GM19372 (cell line): Measurements from ENCODE around the gene LARP4B.

Experiments
- ATAC-seq: cut with Tn5 transposase; IDR thresholded peaks from one replicate; pipeline ENCODE4 v1.9.1; 2021; ENCODE audit warnings: mild to moderate bottlenecking, low read depth, moderate library complexity; ENCODE audit not compliant: unreplicated experiment

Gene LARP4B

DNA sequence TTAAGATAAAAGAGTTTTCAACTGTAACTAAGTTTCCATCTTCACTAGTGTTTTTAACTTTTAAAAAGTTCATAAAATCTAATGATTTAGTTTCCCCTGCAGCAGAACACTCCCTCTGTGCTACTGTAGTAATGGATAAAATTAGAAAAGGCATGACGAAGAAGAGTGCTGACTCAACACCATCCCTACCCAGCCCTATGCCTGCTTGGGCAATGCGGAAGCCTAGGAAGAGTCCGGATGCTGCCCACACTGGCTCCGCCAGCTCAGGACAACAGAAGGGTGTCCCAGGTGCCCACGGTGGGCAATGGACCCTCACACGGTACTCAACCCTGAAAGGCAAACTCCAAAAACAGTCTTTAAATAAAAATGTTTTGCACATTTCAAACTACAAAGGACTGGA, 118.2 kb downstream of the LARP4B start:
- ATAC-seq, result no peak

DNA sequence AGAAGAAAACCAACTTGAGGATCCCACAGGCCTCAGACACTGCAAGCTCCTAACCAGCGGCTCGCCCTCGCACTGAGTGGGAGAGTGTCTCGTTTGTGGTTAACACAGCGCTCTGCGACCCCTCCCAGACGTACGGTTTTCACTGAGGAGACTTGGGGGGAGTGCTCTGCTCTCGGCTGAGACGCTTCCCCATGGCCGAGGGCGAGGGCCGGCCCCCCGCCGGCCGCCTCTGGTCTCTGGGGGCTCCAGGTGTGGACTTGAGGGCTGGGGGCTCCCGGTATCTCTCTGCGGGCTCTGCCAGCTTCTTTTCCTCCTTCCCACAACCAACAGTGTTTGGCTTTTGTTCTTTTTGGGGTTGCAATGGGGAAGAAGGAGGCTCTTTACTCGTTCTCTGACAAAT, 118.7 kb downstream of the LARP4B start:
- no peak for ATAC-seq

DNA sequence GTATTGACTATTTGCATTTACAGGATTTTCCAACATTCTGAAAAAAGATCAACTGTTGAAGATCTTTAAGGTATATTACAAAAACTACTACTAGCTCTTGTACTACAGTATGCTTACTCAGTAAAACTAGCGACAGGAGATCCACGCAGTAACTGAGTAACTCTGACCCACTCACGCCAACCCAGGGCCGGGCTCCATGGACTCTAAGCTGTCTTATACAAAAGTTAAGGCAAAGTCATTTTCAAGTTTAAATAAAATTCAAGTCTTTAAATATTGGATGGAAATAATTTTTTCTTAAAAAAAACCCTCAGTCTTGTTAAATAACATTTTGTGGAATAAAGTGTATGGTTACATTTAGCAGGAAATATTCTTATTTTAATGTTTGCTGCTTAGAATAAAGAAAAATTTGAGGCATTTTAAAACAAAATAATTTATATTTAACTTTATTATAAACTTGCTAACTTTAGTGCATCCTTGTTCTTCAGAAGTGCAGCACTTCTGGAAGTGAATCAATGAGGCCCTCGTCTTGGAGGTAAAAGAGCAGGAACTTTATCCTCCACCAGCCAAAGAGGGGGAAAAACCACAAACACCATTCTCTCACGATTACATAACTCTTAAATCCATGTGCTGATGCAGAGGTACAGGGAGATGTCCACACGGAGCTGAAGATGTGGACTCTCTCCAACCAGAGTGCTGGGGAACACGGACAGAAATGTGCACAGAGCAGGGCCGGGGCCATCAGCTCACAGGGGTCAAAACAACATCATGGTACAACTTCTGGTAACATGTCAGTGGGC, 119.9 kb downstream of the LARP4B start:
- ATAC-seq, result no peak

DNA sequence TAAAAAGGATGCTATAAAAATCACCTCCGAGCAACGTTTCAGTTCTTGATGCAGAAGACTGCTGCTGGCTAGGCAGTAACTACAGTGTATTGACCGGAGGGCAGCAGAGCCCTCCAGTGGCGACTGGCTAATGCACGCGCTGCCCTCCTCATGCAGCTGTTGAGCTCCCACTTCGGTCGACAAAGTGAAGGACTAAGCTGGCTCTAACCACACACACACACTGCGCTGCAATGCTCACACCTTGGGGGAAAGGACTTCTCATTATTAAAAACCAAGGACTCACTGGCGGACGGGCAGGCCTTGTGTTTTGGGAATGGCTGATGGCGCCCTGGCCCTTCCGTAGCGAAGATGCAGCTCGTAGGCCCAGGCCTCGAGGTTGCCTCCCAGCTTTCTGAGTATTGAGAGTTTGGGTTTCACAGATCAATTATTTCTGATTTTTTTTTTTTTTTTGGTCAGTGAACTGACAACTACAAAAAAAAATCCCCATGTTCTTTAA, 121.1 kb downstream of the LARP4B start:
- no peak for ATAC-seq

DNA sequence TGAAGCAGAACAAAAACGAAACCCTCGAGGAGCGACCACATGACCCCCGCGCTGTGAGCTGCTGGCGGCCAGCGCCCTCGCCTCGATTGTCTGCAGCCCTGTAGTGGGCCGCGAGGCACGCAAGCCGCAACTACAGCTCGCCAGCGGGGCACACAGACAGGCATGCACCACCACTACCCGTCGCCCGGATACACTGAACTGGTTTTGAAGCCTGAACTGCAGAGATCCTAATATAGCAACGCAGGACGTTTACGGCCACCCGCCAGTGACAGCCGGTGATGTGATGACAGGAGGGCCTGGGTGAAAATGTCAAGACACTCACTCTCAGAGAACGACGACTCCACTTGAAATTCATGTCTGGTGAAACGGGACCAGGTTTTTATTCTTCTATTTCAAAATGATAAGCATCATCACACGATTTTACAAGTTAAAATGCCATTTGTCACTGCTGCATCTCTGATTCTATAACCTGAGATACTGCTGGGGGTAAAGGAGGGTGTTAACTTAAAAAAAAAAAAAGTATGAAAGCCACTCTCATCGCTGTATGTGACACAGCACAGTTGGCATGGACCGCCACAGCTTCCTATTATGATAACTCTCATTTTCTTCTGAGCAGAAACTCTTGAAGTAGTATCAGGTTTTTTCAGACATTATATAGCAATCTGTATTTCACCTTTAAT, 121.7 kb downstream of the LARP4B start:
- no peak for ATAC-seq

DNA sequence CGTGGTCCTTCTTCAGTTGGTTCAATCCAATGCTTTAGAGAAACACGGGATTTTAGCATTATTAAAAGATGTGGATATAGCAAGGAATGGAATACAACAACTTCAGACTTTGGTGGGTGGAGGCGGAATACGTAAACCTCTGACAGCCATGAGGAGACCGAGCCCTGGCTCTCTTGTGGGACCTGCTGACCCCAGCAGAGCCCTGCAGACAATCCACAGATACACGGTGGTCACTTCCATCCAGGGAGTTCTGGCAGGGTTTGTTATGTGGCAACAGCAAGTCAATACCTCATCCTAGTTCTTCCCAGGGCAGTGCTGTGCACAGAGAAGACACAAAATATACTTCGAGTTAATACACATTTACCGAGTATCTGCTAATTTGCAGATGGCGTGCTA, 123.5 kb downstream of the LARP4B start:
- no peak for ATAC-seq

DNA sequence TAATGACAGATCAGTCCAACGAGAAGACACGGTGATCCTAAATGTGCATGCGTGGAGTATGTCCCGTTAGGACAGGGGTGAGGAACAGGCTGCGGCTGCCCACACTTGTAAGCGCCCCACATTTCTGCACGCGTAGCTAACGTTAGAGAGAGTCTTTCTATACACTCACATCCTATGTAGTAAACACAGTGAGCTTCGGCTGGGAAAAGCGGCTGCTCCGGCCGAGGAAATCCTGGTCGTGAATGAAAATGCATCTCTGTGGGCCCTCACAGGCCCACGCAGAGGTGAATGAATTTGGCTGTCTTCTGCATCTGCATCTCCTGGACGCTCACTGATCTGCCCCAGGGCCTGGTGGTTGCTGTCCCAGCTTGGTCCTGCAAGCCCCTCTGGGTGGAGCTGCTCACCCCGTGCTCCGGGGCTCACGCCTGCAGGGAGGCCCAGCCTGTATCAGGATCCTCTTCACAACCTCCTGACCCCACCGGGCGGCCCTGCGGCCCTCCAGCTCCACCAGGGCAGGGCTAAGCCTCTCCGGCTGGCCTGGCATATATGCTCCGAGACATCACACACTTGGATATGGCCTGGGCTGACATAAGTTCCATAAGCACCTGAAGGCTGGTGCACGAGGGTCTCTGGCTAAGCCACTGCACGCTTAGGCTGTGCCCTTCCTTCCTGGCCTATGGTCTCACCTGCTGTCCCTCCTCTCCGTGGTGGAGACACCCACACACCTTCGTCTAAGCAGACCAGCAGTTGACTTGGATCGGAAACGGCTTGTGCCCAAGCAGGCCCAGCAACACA, 124.1 kb downstream of the LARP4B start:
- no peak for ATAC-seq

DNA sequence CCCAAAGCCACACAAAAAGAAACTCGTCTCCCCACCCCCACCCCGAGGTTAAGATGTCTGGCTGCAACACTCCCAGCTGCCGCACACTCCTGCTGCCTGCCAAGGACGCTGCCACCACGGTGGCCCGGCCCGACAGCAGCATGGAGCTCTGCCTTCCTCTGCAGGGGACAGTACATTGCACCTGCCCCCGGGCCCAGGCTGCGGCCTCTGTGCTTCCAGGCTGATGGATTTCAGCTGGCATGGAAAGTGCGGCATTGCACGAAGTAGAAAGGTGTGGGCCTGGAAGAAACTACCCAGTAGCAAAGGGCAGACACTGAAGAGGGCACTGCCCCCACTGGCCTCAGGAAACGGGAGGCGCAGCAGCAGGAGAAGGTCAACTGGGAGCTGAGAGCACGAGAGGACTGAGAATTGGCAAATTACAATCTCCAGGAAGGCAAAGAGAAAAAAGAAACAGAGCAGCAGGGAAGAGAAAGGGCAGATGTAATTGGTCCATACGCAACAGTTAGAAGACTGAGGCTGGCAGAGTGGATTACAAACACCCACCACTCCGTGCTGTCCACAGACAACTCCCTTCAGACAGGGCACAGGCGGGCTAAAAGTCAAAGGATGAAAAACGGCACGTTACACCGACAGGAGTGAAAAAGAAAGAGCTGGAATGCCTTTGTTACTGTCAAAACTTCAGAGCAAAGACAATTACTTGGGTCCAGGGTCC, 124.9 kb downstream of the LARP4B start:
- no peak for ATAC-seq

DNA sequence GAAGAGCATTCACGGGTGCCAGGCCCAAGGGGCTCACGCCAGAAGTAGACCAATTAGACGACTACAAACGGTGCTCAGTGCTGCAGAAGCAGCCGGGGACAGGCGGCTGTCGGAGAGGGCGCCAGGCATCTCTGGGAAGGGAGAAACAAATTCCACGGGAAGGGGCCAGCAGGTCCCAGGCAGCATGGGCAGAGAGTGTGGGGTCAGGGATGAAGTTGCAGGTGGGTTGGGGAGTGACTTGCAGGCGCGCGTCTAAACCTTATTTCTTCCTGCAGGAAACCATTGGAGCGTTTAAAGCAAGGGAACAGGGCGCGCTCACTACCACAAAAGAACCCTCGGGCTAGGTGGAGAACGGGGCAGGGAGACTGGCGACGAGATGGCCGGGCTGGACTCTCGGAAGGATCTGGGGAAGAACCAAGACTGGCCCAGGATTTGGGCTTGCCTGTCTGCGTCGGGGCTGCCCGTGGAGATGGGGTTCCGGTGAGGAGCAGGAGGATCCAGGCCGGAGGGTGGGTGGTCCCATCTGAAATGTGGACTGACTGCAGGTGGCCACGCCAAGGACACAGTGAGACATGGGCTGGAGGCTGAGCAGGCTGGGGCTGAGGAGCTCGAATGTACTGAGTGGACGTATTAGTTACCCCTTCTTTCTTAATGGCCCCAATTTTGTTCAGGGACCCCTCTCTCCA, 125.7 kb downstream of the LARP4B start:
- ATAC-seq, result no peak

DNA sequence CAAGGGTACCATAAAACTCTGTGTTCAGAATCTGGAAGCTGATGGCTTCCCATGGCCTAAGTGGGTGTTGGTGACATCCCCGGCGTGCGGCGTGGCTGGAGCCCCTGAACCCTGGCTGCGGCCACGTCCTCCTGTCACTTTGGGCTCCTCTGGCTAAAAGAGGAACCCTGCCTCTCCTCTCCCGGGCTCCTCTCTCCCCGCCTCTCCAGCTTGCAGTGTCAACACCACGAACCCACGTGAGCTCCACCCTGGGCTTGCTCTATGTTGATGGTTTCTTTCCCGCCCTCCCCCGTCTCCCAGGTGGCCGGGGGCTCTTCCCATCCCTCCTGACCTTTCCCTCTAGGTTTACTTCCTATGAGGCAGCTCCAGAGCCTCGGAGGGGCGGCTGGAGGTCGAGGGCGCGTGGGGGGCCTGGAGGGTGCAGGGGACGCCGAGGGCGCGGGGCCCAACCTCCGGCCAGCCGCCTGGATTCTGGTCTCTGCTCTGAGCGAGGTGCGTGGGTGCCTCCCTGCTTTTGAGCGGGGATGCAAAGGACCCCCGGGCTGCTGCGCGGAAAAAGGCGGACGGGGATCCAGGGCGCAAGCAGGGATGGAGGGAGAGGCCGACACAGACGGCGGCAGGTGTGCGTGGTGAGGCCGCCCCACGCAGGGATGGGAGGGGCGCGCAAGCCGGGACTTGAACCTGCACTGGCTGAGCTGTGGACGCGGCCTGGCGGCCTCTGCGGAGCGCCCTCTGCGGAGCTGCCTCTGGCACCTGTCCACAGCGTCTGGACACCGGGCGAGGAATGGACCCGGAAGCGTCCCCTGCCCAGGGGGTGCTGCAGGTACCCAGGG, 126.5 kb downstream of the LARP4B start:
- ATAC-seq, result no peak

DNA sequence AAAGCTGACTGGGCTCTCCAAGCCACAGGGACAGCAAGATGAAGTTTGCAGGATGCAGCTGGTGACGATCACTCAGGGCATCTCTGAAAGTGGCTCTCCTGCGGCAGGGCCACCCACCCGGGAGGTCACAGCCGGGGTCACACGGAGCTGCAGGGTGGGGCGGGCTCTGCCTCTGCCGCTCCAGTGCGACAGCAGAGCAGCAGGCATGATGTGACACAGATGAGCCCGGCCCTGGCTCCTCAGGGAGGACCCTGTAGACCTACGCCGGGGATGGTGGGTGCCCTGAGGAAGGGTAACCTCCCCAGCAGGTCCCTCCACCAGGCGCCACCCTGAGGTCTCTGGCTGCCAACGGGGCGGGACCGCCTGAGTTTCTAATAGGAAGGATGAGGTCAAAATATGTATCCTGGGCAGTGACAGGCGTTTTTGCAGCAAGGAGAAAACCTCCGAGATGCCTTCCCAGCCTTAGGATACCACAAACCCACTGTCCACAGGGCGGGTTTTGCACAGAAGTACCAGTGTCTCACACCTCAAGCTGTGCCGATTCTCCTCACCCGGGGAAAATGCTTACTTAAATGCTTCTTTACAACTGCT, 127.2 kb downstream of the LARP4B start:
- no peak for ATAC-seq

DNA sequence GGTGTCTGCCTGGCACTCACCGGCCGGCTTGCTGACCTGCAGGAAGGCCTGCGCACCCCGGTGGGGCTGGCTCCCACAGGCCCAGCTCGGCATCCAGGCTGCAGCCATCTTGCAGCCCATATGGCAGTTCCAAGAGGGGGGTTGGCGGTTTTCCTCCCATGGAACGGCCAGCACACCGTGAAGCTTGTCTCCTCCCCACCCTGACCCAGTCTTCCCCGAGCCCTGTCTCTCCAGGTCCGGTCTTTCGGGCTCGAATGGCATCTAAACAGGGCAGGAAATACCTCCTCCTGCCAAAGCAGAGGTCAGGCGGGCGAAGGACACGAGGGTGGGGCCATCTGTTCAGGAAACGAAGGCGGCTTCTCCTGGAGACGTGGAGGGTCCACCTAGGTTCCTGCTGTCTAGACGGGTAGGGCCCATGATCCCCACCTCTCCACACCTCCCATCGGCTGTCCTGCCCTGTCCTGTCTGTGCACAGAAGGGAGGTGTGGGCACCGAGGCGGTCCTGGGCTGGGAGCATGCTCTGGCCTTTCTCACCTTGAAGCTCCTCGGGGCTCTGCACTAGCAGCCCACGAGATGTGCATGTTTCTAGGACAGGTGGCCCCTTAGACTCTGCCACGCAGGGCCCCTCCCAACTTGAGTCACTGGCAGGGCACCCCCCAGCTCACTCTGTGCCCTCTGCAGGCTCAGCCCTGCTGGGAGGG, 128.3 kb downstream of the LARP4B start:
- ATAC-seq, result no peak

DNA sequence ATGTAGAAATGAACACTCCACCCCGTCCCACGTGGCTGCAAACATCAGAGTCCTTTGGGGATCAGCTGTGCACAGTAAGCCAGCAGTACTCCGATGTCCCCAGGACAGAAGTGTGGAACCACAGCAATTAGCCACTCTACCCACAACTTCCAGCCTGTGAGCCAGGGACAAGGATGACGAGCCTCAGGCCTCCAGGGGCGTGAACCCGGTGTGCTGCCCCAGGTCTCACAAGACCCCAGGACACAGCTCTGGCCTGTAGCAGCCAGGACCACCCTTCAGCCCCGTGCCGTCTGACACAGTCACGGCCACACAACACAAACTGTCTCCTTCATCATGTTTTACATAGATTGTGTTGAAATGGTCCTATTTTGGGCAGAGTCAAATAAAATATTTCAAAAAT, 129.0 kb downstream of the LARP4B start:
- ATAC-seq, result no peak

DNA sequence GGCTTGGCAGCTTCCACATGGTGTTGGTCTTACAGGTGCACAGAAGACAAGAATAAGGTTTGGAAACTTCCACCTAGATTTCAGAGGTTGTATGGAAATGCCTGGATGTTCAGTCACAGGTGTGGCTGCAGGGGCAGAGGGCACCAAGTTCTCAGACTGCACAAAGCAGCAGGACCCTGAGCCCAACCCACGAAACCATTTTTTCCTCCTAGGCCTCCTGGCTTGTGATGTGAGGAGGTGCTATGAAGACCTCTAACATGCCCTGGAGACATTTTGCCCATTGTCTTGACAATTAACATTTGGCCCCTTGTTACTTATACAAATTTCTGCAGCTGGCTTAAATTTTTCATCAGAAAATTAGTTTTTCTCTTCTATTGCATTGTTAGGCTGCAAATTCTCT, 134.3 kb downstream of the LARP4B start:
- ATAC-seq, result no peak

DNA sequence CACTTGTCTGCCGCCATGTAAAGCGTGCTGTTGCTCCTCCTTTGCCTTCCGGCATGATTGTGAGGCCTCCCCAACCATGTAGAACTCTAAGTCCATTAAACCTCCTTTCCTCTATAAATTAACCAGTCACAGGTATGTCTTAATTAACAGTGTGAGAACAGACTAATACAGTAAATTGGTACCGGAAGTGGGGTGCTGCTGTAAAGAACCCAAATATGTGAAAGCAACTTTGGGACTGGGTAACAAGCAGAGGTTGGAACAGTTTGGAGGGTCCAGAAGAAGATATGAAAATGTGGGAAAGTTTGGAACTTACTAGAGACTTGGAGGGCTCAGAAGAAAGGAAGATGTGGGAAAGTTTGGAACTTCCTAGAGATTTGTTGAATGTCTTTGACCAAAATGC, 135.3 kb downstream of the LARP4B start:
- ATAC-seq, result no peak

DNA sequence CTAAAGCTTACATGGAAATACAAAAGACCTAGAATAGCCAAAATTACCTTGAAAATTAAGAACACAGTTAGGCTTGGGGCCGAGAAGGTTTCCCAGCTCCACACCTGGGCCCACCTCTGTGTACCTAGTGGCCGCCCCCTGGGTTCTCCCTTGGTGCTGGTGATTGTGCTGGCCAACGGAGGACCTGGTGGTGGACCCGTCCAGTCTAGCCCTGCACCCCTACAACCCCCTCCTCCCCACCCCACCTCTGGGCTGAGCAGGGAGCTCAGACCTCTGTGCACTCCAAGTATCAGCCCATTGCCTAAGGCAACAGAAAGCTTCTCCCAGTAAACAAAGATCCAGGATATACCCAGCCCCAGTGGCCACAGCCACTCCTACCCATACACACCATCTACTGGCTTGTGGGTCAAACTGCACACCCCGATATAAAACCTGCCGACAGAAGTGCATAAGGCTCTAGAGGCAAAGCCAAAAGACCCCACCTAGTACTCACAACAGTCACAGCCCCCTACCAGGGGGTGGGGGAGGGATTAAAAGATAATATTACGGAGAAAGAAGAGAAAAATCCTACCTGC, 137.0 kb downstream of the LARP4B start:
- ATAC-seq, result no peak

DNA sequence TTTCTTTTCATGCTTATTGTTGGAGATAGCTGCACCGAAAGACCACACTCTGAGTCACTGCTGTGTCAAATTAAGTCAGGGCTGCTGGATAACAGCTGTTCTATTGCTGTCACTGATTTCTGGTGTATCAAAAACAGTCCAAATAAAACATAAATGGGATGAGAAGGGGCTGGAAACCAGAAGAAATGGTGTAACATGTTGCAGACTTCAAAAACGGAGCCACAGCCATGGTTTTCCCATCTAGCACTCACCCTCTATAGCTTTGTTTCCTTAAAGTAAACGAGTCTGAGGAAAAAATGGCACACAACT, 138.8 kb downstream of the LARP4B start:
- no peak for ATAC-seq
